ENCODE data around the gene WNT7A. TPM values are rescaled to one million over a fixed set of nuclear protein-coding genes. Genes with fewer than 3 reads are reported as not detected.

The WNT7A gene
- total RNA-seq, 4 donors from 2014 or later: not detected

DNA sequence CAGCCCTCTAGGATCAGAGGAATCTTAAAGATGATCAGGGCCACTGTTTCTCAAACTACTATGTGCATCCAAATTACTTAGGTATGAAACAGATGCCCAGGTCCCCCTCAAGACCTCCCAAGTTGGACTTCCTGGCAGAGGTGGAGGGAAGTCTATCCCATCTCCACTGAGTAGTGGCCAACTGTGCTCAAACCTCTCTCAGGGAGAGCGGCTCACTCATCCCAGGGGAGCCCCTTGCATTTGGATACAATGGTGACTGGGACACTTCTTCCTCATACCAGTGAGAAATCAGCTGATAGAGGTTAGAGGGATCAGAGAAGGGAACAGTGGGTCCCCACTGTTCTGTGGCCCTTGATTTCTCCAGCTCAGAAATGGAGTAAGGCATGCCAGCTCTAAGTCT lies 8.7 kb upstream of the WNT7A start:
- TF ChIP-seq, protein P1, sequence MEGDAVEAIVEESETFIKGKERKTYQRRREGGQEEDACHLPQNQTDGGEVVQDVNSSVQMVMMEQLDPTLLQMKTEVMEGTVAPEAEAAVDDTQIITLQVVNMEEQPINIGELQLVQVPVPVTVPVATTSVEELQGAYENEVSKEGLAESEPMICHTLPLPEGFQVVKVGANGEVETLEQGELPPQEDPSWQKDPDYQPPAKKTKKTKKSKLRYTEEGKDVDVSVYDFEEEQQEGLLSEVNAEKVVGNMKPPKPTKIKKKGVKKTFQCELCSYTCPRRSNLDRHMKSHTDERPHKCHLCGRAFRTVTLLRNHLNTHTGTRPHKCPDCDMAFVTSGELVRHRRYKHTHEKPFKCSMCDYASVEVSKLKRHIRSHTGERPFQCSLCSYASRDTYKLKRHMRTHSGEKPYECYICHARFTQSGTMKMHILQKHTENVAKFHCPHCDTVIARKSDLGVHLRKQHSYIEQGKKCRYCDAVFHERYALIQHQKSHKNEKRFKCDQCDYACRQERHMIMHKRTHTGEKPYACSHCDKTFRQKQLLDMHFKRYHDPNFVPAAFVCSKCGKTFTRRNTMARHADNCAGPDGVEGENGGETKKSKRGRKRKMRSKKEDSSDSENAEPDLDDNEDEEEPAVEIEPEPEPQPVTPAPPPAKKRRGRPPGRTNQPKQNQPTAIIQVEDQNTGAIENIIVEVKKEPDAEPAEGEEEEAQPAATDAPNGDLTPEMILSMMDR (IDR thresholded peaks at IDR 0.05): no peak
- no peak for TF ChIP-seq POLR2A (IDR thresholded peaks at IDR 0.05)
- Histone ChIP-seq H3K27ac (no peak overlapping the region), H3K27me3 (no peaks in the 10 kb centered on the region), H3K4me3 (no peak overlapping the region), H3K9me3 (no peaks in the 10 kb centered on the region), H3K4me1 (no peaks in the 10 kb centered on the region), H3K36me3 (no peaks in the 10 kb centered on the region)
- no peak for DNase-seq

DNA sequence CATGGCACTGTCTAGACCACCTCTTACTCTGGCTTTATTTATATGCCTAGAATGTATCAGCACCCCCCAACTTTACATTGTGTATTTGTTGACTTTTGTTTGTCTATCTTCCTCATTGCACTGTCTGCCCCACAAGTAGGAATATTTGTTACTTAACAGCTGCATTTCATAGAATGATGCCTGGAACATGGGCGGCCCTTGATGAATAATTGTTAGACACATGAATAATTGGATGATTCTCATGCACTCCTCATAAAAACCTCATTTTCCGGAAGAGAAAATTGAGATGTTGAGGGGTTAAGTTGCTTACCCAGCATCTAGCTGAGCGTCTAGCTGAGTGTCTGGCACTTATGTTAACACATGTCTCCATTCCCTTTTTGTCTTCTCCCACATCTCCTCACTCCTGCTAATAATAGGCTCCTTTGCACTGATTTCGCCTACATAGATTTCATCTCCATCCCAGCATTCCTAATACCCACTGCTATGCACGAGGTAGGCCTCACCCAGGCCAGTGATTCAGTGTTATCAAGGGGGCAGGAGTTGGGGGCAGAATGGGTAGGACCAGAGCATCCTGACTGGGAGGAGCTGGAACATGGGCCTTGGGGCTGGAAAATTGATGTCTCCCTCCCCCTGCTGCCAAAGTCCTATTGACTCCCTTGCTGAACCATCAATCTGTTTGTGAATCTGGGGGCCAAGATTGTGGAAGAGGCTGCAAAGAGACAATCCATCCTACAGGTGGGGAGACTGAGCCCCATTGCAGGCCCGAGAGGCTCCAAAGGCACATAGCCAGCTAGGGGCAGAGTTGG lies 7.8 kb upstream of the WNT7A start:
- Histone ChIP-seq H3K36me3 (no peaks in the 10 kb centered on the region), H3K9me3 (no peaks in the 10 kb centered on the region), H3K4me1 (no peaks in the 10 kb centered on the region), H3K27ac (no peak overlapping the region), H3K4me3 (no peak overlapping the region), H3K27me3 (no peaks in the 10 kb centered on the region)
- TF ChIP-seq POLR2A (IDR thresholded peaks at IDR 0.05): no peak
- TF ChIP-seq, protein P1 (IDR thresholded peaks at IDR 0.05): no peak
- DNase-seq: no peak

DNA sequence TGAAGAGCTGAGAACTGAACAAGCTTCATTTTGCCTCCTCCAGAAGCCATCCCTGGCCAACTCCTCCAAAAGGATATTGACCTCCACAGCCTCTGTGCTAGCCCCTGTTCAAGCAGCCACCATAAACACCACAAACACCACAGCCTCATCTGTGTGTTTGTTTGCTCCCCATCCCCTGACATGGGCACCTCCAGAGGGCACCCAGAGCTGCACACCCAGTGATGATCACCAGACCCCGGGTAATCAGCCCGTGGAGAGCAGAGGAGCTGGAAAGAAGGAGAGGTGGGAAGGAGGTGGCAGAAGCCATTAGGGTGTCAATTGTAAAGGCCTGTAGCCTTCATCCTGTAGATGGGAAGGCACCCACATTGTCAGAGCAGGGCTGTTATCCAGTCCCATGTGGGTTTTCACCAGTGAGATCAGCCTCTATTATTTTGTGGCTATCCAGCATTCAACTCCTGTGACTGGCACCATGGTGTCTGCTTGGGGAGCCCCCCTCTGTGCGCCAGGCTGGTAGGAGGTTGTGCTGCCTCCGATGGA lies 6.8 kb upstream of the WNT7A start:
- Histone ChIP-seq H3K4me3 (no peak overlapping the region), H3K27me3 (no peaks in the 10 kb centered on the region), H3K4me1 (no peaks in the 10 kb centered on the region), H3K9me3 (no peaks in the 10 kb centered on the region), H3K36me3 (no peaks in the 10 kb centered on the region), H3K27ac (no peak overlapping the region)
- TF ChIP-seq POLR2A (IDR thresholded peaks at IDR 0.05): no peak
- TF ChIP-seq, protein P1 (IDR thresholded peaks at IDR 0.05): no peak
- no peak for DNase-seq

DNA sequence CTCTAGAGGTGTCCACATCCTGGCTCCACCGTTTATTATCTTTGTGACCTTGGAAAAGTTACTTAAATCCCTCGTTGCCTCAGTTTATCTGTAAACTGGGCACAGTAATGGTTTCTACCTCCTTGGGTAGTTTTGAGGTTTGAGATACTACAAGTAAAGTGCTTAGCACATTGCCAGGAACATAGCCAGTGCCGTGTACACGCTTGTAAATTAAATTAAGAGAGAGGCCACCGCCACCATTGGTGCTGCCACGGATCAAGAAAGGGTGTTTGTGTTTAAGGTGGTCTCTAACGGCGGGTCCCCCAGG lies 5.8 kb upstream of the WNT7A start:
- TF ChIP-seq POLR2A (IDR thresholded peaks at IDR 0.05): no peak
- TF ChIP-seq, protein P1 (IDR thresholded peaks at IDR 0.05): no peak
- H3K4me3 ChIP-seq: no peak overlapping the region

DNA sequence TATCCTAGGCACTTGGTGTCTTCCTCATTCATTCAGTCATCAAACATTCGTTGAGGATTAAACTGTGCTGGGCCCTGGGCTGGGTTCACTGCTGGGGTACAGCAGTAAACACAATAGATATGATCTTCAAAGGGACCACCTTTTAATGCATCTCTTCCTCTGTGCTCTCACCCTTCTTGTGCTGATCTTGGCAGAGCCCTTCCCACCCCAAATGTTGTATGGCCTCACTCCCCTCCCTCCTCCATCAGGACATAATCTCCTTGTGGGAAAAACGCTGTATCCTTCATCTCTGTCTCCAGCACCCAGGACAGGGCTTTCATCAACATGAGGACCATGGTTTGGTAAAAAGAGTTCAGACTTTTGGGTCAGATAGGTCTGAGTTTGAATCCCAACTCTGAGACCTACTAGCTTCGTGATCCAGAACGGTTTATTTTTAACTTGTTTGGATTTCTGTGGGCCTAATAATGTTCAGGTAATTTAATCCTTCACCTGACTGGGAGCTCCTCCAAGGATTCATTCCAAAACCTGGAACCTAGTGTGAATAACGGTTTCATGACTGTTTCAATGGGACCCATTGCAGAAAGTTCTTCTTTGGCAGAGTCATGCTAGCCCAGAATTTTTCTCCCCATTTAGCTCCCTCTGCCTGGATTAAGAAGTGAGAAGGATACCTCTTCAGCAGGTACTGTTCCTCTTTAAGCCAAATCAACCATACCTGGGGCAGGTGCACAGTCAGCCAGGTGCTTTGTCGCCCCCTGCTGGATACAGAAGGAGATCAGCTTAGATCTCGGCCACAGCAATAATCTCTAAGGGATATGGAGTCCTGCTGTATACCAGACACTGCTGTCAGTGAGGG lies 5.2 kb upstream of the WNT7A start:
- Histone ChIP-seq H3K9me3 (no peaks in the 10 kb centered on the region), H3K4me3 (no peak overlapping the region), H3K27ac (no peak overlapping the region), H3K36me3 (no peaks in the 10 kb centered on the region), H3K4me1 (peaks cover 0 to 10% (median 2%) of the 10 kb centered on the region in 4 donors), H3K27me3 (peaks cover 0 to 9% of the 10 kb centered on the region in 2 donors)
- DNase-seq: peak in 2 of 3 donors; percentile 44 to 77
- no peak for TF ChIP-seq POLR2A (IDR thresholded peaks at IDR 0.05)
- TF ChIP-seq, protein P1 (IDR thresholded peaks at IDR 0.05): peak; percentile 16 to 68 (median 58)

More for the DNA sequence above, 5.8 kb upstream of the WNT7A start:
- Histone ChIP-seq H3K27me3 (peaks cover 0 to 4% of the 10 kb centered on the region in 2 donors), H3K9me3 (no peaks in the 10 kb centered on the region), H3K36me3 (no peaks in the 10 kb centered on the region), H3K4me1 (peaks cover 0 to 4% (median 0%) of the 10 kb centered on the region in 4 donors), H3K27ac (no peak overlapping the region)
- DNase-seq: no peak
